Ovary (tissue), 3 donors: Measurements from ENCODE around the gene ACP5.

Experiments used
- EP300 ChIP-seq: sonication (generic); formaldehyde crosslinking; IDR thresholded peaks from one replicate; pipeline ENCODE4 v1.6.1; 2017; ENCODE audit warnings: antibody characterized with exemption
- POLR2A ChIP-seq: fragments of 450-650 bp; IDR thresholded peaks from one replicate; pipeline ENCODE4 v1.6.1; 2017; ENCODE audit warnings: antibody characterized with exemption, mild to moderate bottlenecking, moderate library complexity
- TF ChIP-seq, protein P1 (sequence below), 3 donors: fragments of 450-650 bp in 2 of 3; fragments of 200-600 bp in 1 of 3; IDR thresholded peaks; one replicate each; pipeline versions ENCODE4 v1.5.1 to v1.8.0; 2016 to 2022; ENCODE audit warnings: antibody characterized with exemption in 3 of 3, mild to moderate bottlenecking in 1 of 3
- donor health status: DM: no; HTN: no; CAD: no.

GRCh38 chr19:11541238-11541637 is 36.2 kb downstream of the ACP5 start:
- TF ChIP-seq, protein P1, sequence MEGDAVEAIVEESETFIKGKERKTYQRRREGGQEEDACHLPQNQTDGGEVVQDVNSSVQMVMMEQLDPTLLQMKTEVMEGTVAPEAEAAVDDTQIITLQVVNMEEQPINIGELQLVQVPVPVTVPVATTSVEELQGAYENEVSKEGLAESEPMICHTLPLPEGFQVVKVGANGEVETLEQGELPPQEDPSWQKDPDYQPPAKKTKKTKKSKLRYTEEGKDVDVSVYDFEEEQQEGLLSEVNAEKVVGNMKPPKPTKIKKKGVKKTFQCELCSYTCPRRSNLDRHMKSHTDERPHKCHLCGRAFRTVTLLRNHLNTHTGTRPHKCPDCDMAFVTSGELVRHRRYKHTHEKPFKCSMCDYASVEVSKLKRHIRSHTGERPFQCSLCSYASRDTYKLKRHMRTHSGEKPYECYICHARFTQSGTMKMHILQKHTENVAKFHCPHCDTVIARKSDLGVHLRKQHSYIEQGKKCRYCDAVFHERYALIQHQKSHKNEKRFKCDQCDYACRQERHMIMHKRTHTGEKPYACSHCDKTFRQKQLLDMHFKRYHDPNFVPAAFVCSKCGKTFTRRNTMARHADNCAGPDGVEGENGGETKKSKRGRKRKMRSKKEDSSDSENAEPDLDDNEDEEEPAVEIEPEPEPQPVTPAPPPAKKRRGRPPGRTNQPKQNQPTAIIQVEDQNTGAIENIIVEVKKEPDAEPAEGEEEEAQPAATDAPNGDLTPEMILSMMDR (IDR thresholded peaks at IDR 0.05), result no peak
- TF ChIP-seq EP300 (no peak), POLR2A (no peak)
